ENCODE results near the gene OMP. TPM values are rescaled to one million over a fixed set of nuclear protein-coding genes. Genes with fewer than 3 reads are reported as not detected.

OMP gene
- total RNA-seq, 2 experiments from 2014 or later = not detected

DNA sequence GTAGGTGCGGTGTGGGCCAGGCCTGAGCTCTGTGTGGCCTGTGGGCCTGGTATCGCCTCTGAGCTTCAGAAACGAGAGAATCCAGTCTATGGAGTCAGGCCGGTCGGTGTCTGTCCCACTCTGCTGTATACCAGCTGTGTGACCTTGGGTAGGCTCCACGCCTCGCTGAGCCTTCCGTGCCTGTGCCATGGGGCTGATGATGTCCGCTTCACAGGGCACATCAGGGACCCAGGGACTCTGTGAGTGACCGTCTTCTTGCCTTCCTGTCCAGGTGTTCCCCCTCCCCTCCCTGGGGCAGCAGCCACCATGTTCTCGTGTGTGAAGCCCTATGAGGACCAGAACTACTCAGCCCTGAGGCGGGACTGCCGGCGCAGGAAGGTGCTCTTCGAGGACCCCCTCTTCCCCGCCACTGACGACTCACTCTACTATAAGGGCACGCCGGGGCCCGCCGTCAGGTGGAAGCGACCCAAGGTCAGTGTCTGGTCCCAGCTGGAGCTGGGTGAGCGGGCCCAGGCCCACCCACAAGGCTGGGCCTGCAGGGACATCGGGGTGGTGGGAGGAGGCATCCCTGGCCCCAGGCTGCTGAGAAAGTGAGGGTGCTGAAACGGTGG, 18.0 kb upstream of the OMP start:
- Histone ChIP-seq H3K36me3 (ENCODE audit: insufficient read depth, low read length) (no peaks in the 10 kb centered on the region), H3K79me2 (ENCODE audit: insufficient read depth, low read depth, low read length) (no peaks in the 10 kb centered on the region), H3K4me3 (ENCODE audit: low read depth, low read length, poor library complexity, severe bottlenecking) (no peak overlapping the region), H3K9me3 (ENCODE audit: low read length) (no peaks in the 10 kb centered on the region), H3K27ac (ENCODE audit: low read depth, low read length, poor library complexity, severe bottlenecking) (no peak overlapping the region), H3K4me1 (ENCODE audit: insufficient read depth, low read length, poor library complexity, severe bottlenecking) (no peaks in the 10 kb centered on the region), H3K4me2 (ENCODE audit: low read length) (no peak overlapping the region), H3K9me2 (ENCODE audit: insufficient read depth, low read length) (no peaks in the 10 kb centered on the region), H4K20me1 (ENCODE audit: insufficient read depth, low read length) (no peaks in the 10 kb centered on the region), H2AFZ (ENCODE audit: low read length) (no peak overlapping the region)
- TF ChIP-seq, protein P1, sequence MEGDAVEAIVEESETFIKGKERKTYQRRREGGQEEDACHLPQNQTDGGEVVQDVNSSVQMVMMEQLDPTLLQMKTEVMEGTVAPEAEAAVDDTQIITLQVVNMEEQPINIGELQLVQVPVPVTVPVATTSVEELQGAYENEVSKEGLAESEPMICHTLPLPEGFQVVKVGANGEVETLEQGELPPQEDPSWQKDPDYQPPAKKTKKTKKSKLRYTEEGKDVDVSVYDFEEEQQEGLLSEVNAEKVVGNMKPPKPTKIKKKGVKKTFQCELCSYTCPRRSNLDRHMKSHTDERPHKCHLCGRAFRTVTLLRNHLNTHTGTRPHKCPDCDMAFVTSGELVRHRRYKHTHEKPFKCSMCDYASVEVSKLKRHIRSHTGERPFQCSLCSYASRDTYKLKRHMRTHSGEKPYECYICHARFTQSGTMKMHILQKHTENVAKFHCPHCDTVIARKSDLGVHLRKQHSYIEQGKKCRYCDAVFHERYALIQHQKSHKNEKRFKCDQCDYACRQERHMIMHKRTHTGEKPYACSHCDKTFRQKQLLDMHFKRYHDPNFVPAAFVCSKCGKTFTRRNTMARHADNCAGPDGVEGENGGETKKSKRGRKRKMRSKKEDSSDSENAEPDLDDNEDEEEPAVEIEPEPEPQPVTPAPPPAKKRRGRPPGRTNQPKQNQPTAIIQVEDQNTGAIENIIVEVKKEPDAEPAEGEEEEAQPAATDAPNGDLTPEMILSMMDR (conservative IDR thresholded peaks at IDR 0.05; ENCODE audit: low read length) = no peak
- TF ChIP-seq EZH2phosphoT487 (IDR thresholded peaks at IDR 0.05; ENCODE audit: borderline replicate concordance, low read depth, low read length) = no peak
- CTCF ChIA-PET (ENCODE audit: unreplicated experiment) = no interaction called here
- intact Hi-C loops (cut with micrococcal nuclease; ENCODE audit: unreplicated experiment) = no loop called here
- DNase-seq (ENCODE audit: low spot score) = no peak
- BruUV-seq (replicated peaks) = no TSS peak
- POLR2A ChIA-PET = interaction anchor here (0.6 kb wide), 1 partner anchor 302 kb away, joined by 5 read pairs; no protein-coding TSS in a partner anchor

DNA sequence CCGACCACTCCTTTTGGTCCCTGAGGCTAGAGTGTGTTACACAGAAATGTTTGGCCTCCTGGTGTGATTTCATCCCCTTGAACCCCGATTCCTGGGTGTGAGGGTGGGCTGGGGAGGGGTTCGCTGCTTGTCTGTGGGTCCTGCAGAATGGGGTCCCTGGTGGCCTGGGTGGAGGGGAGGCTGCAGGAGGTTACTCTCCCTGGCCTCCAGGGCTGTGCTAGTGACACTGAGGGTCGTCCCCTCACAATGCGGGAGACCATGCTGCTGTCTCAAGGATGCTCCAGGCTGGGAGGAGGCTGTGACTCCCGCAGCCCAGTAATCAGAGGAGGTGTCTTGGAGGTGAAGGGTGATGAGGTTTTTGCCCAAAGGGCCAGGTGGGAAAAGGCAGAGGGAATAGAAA, 17.0 kb upstream of the OMP start:
- BruUV-seq (replicated peaks) = no TSS peak
- POLR2A ChIA-PET = no interaction called here
- CTCF ChIA-PET (ENCODE audit: unreplicated experiment) = no interaction called here

More for the DNA sequence above, 17.0 kb upstream of the OMP start:
- intact Hi-C loops (cut with micrococcal nuclease; ENCODE audit: unreplicated experiment) = no loop called here
- H3K79me2 ChIP-seq (ENCODE audit: insufficient read depth, low read depth, low read length) = no peaks in the 10 kb centered on the region
- no peak for DNase-seq (ENCODE audit: low spot score)
- no peak for TF ChIP-seq EZH2phosphoT487 (IDR thresholded peaks at IDR 0.05; ENCODE audit: borderline replicate concordance, low read depth, low read length)
- TF ChIP-seq, protein P1 (conservative IDR thresholded peaks at IDR 0.05; ENCODE audit: low read length) = no peak
- no peaks in the 10 kb centered on the region for H3K4me1 ChIP-seq (ENCODE audit: insufficient read depth, low read length, poor library complexity, severe bottlenecking)
- no peaks in the 10 kb centered on the region for H4K20me1 ChIP-seq (ENCODE audit: insufficient read depth, low read length)
- H3K4me2 ChIP-seq (ENCODE audit: low read length) = no peak overlapping the region
- H3K9me3 ChIP-seq (ENCODE audit: low read length) = no peaks in the 10 kb centered on the region
- no peak overlapping the region for H2AFZ ChIP-seq (ENCODE audit: low read length)
- no peak overlapping the region for H3K27ac ChIP-seq (ENCODE audit: low read depth, low read length, poor library complexity, severe bottlenecking)
- no peaks in the 10 kb centered on the region for H3K9me2 ChIP-seq (ENCODE audit: insufficient read depth, low read length)
- no peak overlapping the region for H3K4me3 ChIP-seq (ENCODE audit: low read depth, low read length, poor library complexity, severe bottlenecking)
- H3K36me3 ChIP-seq (ENCODE audit: insufficient read depth, low read length) = no peaks in the 10 kb centered on the region

Data from OCI-LY7 (cell line).